Heart left ventricle (tissue), 13 donors: ENCODE measurements around the gene LRFN3.

Experiments used
- CTCF ChIP-seq, 12 donors: fragments of 200-600 bp; sonication (generic) in 4 of 12; IDR thresholded peaks; one replicate each; pipeline versions ENCODE4 v1.5.0 to v1.8.0; 2018 to 2022; ENCODE audit warnings: antibody characterized with exemption in 12 of 12, mild to moderate bottlenecking in 5 of 12
- POLR2A ChIP-seq, 2 donors: fragments of 450-650 bp; IDR thresholded peaks; one replicate each; pipeline ENCODE4 v1.6.1; 2017; ENCODE audit warnings: antibody characterized with exemption in 2 of 2, mild to moderate bottlenecking in 2 of 2, moderate library complexity in 2 of 2
- donor health status: ischemic (EF 13 %, LVEDD 7.1; RV severe dilation, severe dysfunction).
- donor health status: DM: no; HTN: yes; CAD: no.
- donor health status: DM: no; HTN: no; CAD: no.
- donor health status: ischemic (EF 25% LVEDD 6.9; RV normal size, moderate dysfunction).
- donor health status: ischemic (EF 25% LVEDD 5.7; RV mildly dilated, moderate dysfunction).
- donor health status: ischemic (EF 35%, LVEDD 5.7; RV mildly dilated, moderate dysfunction).
- donor health status: nonischemic (EF 11% LVEDD 7.7; RV severe dilation, severe dysfunction).
- donor health status: DM: yes; HTN: yes; CAD: no.
- donor health status: PGD.
- donor health status: ischemic (EF 29% LVEDD 5.4; RV normal size, mild dysfunction).
- donor health status: nonischemic (EF 23%, LVEDD 6.1; RV moderate dilation, normal function).

- TF ChIP-seq CTCF (IDR thresholded peaks at IDR 0.05) (no peak), POLR2A (IDR thresholded peaks at IDR 0.05) (no peak)
Measured at GRCh38 chr19:35911173-35911572, 25.0 kb upstream of the LRFN3 start.
